Stimulated activated CD4-positive, alpha-beta T cell treated with anti-CD3 and anti-CD28 coated beads, Interleukin-1b, Interleukin-23, amount 100 ng/mL, for 4 hours (primary cell): Measurements from ENCODE around the gene PFDN6.
A peak's percentile ranks its signal among the peaks of the same experiment; 100 is the strongest.

ENCODE experiments used
- DNase-seq, 2 donors: peaks; one replicate each; pipeline ENCODE4 v3.0.0-alpha.2; 2020; ENCODE audit warnings: low read depth in 2 of 2

PFDN6 gene

GRCh38 chr6:33317419-33317668 is 27.9 kb downstream of the PFDN6 start:
- DNase-seq: no peak

GRCh38 chr6:33317669-33318425 is 28.4 kb downstream of the PFDN6 start, which contains the start of gene ZBTB22:
TSS of gene ZBTB22 (minus strand) at chr6:33317744. CDS start at chr6:33316916, 828 bp downstream.
- peak; percentile 89 to 94 for DNase-seq

GRCh38 chr6:33318426-33319073 is 29.1 kb downstream of the PFDN6 start:
- DNase-seq: no peak

- DNase-seq: no peak
Measured at GRCh38 chr6:33319939-33320314, 30.5 kb downstream of the PFDN6 start.

- DNase-seq: no peak
Measured at GRCh38 chr6:33320315-33321181, 31.1 kb downstream of the PFDN6 start.

GRCh38 chr6:33321227-33321626 is 31.8 kb downstream of the PFDN6 start:
- no peak for DNase-seq

GRCh38 chr6:33323623-33323948 is 34.2 kb downstream of the PFDN6 start:
- no peak for DNase-seq

- no peak for DNase-seq
Measured at GRCh38 chr6:33324125-33324524, 34.7 kb downstream of the PFDN6 start.

- DNase-seq: no peak
Measured at GRCh38 chr6:33329058-33329457, 39.7 kb downstream of the PFDN6 start.

- DNase-seq: no peak
Measured at GRCh38 chr6:33330736-33331135, 41.3 kb downstream of the PFDN6 start.

- DNase-seq: no peak
Measured at GRCh38 chr6:33333666-33334065, 44.3 kb downstream of the PFDN6 start.

- DNase-seq: no peak
Measured at GRCh38 chr6:33335916-33336315, 46.5 kb downstream of the PFDN6 start.

GRCh38 chr6:33336495-33336894 is 47.1 kb downstream of the PFDN6 start:
- DNase-seq: no peak

- DNase-seq: no peak
Measured at GRCh38 chr6:33339193-33339592, 49.8 kb downstream of the PFDN6 start.
